HEK293 (cell line): ENCODE measurements around the gene RANBP10.

Source experiments
- ATF2 ChIP-seq: fragments of 450-650 bp; formaldehyde crosslinking; IDR thresholded peaks from 2 replicates; pipeline ENCODE4 v1.5.1; 2016; ENCODE audit warnings: missing biosample characterization, missing genetic modification characterization, low read depth
- CTCF ChIP-seq: fragments of 450-650 bp; formaldehyde crosslinking; IDR thresholded peaks from 2 replicates; pipeline ENCODE4 v1.5.1; 2016; ENCODE audit warnings: missing biosample characterization, missing genetic modification characterization
- HOXC10 ChIP-seq: sonication (generic); formaldehyde crosslinking; IDR thresholded peaks from 2 replicates; pipeline ENCODE4 v1.8.1; 2023; ENCODE audit warnings: mild to moderate bottlenecking, missing genetic modification reagents
- KLF10 ChIP-seq: fragments of 450-650 bp; IDR thresholded peaks from 2 replicates; pipeline ENCODE4 v1.5.1; 2018; ENCODE audit warnings: missing biosample characterization, mild to moderate bottlenecking, missing genetic modification characterization
- MYNN ChIP-seq: fragments of 450-650 bp; formaldehyde crosslinking; IDR thresholded peaks from 2 replicates; pipeline ENCODE4 v1.5.1; 2016; ENCODE audit warnings: missing biosample characterization, missing genetic modification characterization, borderline replicate concordance
- SETDB1 ChIP-seq: IDR thresholded peaks from one replicate; pipeline ENCODE4 v1.6.1; 2017; ENCODE audit warnings: mild to moderate bottlenecking, low read length, moderate library complexity, mixed read lengths; ENCODE audit not compliant: insufficient read length
- ZBTB8A ChIP-seq: fragments of 450-650 bp; formaldehyde crosslinking; IDR thresholded peaks from 2 replicates; pipeline ENCODE4 v1.5.1; 2016; ENCODE audit warnings: missing biosample characterization, missing genetic modification characterization
- ZNF112 ChIP-seq: fragments of 450-650 bp; formaldehyde crosslinking; IDR thresholded peaks from 2 replicates; pipeline ENCODE4 v1.5.0; 2017; ENCODE audit warnings: missing biosample characterization, missing genetic modification characterization
- ZNF138 ChIP-seq: fragments of 450-650 bp; formaldehyde crosslinking; IDR thresholded peaks from 2 replicates; pipeline ENCODE4 v1.5.1; 2016; ENCODE audit warnings: missing biosample characterization, missing genetic modification characterization, borderline replicate concordance
- ZNF266 ChIP-seq: fragments of 450-650 bp; formaldehyde crosslinking; IDR thresholded peaks from 2 replicates; pipeline ENCODE4 v1.5.1; 2016; ENCODE audit warnings: missing biosample characterization, missing genetic modification characterization, low read depth
- ZNF488 ChIP-seq: fragments of 450-650 bp; formaldehyde crosslinking; IDR thresholded peaks from 2 replicates; pipeline ENCODE4 v1.5.1; 2016; ENCODE audit warnings: missing biosample characterization, missing genetic modification characterization
- ZSCAN18 ChIP-seq: fragments of 450-650 bp; formaldehyde crosslinking; IDR thresholded peaks from 2 replicates; pipeline ENCODE4 v1.5.1; 2016; ENCODE audit warnings: missing biosample characterization, missing genetic modification characterization

- TF ChIP-seq ZNF138 (no peak), ZNF112 (tag by site-specific recombination) (no peak), KLF10 (tag by site-specific recombination) (no peak), ZNF266 (tag by site-specific recombination) (no peak), ZSCAN18 (tag by site-specific recombination) (no peak), MYNN (no peak), ZBTB8A (no peak), CTCF (tag by site-specific recombination) (no peak), ATF2 (tag by site-specific recombination) (no peak), HOXC10 (no peak), SETDB1 (no peak), ZNF488 (tag by site-specific recombination) (no peak)
Measured at GRCh38 chr16:67828651-67829050, 22.3 kb upstream of the RANBP10 start.
